K562 (cell line): Measurements from ENCODE around the gene ABCC5. TPM values are rescaled to one million over a fixed set of nuclear protein-coding genes. Genes with fewer than 3 reads are reported as not detected.
A peak's percentile ranks its signal among the peaks of the same experiment; 100 is the strongest.

Experiments
- ARID1B ChIP-seq: fragments of 450-650 bp; IDR thresholded peaks from 2 replicates; pipeline ENCODE4 v1.6.1; 2016; ENCODE audit warnings: antibody characterized with exemption, mild to moderate bottlenecking, inconsistent platforms
- CREM ChIP-seq: IDR thresholded peaks from 2 replicates; pipeline ENCODE4 v1.6.1; 2014; ENCODE audit warnings: antibody characterized with exemption, low read depth
- EHMT2 ChIP-seq: fragments of 450-650 bp; IDR thresholded peaks from 2 replicates; pipeline ENCODE4 v1.6.1; 2018; ENCODE audit warnings: antibody characterized with exemption
- FUS ChIP-seq: fragments of 200-400 bp; formaldehyde crosslinking; optimal IDR thresholded peaks from 2 replicates; pipeline ENCODE3; 2017; ENCODE audit warnings: low read depth, low read length
- HDAC3 ChIP-seq: fragments of 450-650 bp; IDR thresholded peaks from 2 replicates; pipeline ENCODE4 v1.6.1; 2018; ENCODE audit warnings: borderline replicate concordance, mild to moderate bottlenecking, moderate library complexity; ENCODE audit not compliant: partially characterized antibody
- HMBOX1 ChIP-seq: sonication (generic); IDR thresholded peaks from 2 replicates; pipeline ENCODE4 v1.6.1; 2016
- MAFK ChIP-seq: IDR thresholded peaks from 2 replicates; pipeline ENCODE4 v1.6.1; 2011; ENCODE audit warnings: low read length, improper control_type of control experiment
- MLX ChIP-seq, 2 experiments: fragments of 450-650 bp in 1 of 2; sonication (generic) in 1 of 2; formaldehyde crosslinking; conservative IDR thresholded peaks; 2 replicates each; pipeline versions ENCODE4 v1.4.0 to v1.8.1; 2020 to 2022; ENCODE audit warnings: mild to moderate bottlenecking in 1 of 2, missing genetic modification reagents in 1 of 2
- MXI1 ChIP-seq: IDR thresholded peaks from 2 replicates; pipeline ENCODE4 v1.6.1; 2011; ENCODE audit warnings: low read depth, mild to moderate bottlenecking, improper control_type of control experiment, low read length
- NFRKB ChIP-seq: fragments of 450-650 bp; IDR thresholded peaks from 2 replicates; pipeline ENCODE4 v1.6.1; 2016; ENCODE audit warnings: low read depth
- PPARD ChIP-seq: fragments of 250-450 bp; sonication (Bioruptor Pico); IDR thresholded peaks from 2 replicates; pipeline ENCODE4 v1.8.0; 2022; ENCODE audit warnings: inconsistent platforms, mild to moderate bottlenecking, moderate library complexity
- TCF3 ChIP-seq: sonication (generic); formaldehyde crosslinking; IDR thresholded peaks from 2 replicates; pipeline ENCODE4 v1.4.0; 2020; ENCODE audit warnings: mild to moderate bottlenecking, missing genetic modification reagents
- TEAD4 ChIP-seq, 2 experiments: sonication (generic) in 1 of 2; formaldehyde crosslinking in 1 of 2; IDR thresholded peaks; 2 replicates each; pipeline versions ENCODE4 v1.6.1 to v1.8.0; 2012 to 2022; ENCODE audit warnings: borderline replicate concordance in 1 of 2, inconsistent platforms in 1 of 2, low read length in 1 of 2, mild to moderate bottlenecking in 1 of 2, missing genetic modification reagents in 1 of 2
- ZBTB1 ChIP-seq: sonication (generic); formaldehyde crosslinking; IDR thresholded peaks from 2 replicates; pipeline ENCODE4 v1.8.1; 2023; ENCODE audit warnings: missing genetic modification reagents, low read depth, mild to moderate bottlenecking, borderline replicate concordance
- ZNF174 ChIP-seq: fragments of 250-450 bp; sonication (Bioruptor Pico); IDR thresholded peaks from 2 replicates; pipeline ENCODE4 v1.4.0; 2020; ENCODE audit warnings: mild to moderate bottlenecking
- ZNF408 ChIP-seq: fragments of 250-450 bp; sonication (Bioruptor Pico); IDR thresholded peaks from 2 replicates; pipeline ENCODE4 v1.4.0; 2020; ENCODE audit warnings: low read depth, mild to moderate bottlenecking, moderate library complexity
- polyA plus RNA-seq, 8 experiments: library from polyadenylated mRNA; depleted of rRNA in 4 of 8; stranded (reverse) in 5 of 8; unstranded in 3 of 8; fragments of >200 nt; fragmentation: Nextera tagmentation in 2 of 8; fragmentation: Illumina TruSeq in 1 of 8; extraction: Ambion mirVana in 2 of 8; extraction: Trizol in 1 of 8; gene quantifications; 2 replicates each; pipeline versions ENCODE4 v1.2.1 to v1.2.3, GENCODE V29; 2011 to 2014; ENCODE audit warnings: inconsistent platforms in 1 of 8, missing spikeins in 1 of 8
- total RNA-seq, 7 experiments: library from RNA; depleted of rRNA in 6 of 7; stranded (reverse); fragments of >200 nt in 6 of 7; fragmentation: Illumina TruSeq in 2 of 7; extraction: Trizol in 2 of 7; gene quantifications; 2 replicates each; pipeline versions ENCODE4 v1.2.1 to v1.2.3, GENCODE V29; 2011 to 2021; ENCODE audit warnings: low replicate concordance in 1 of 7
- TF ChIP-seq, protein P1 (sequence below), 2 experiments: IDR thresholded peaks in 1 of 2; conservative IDR thresholded peaks in 1 of 2; 2 replicates each; pipeline ENCODE4 v1.6.1; 2016; ENCODE audit warnings: low read depth in 2 of 2, mild to moderate bottlenecking in 1 of 2, missing compliant biosample characterization in 1 of 2, missing genetic modification characterization in 1 of 2, moderate library complexity in 1 of 2
- TF ChIP-seq, protein P2 (sequence below): sonication (generic); formaldehyde crosslinking; IDR thresholded peaks from 2 replicates; pipeline ENCODE4 v1.5.0; 2020; ENCODE audit warnings: missing genetic modification reagents
- TF ChIP-seq, protein P3 (sequence below): IDR thresholded peaks from 3 replicates; pipeline ENCODE4 v1.6.1; 2011; ENCODE audit warnings: borderline replicate concordance, mild to moderate bottlenecking, moderate library complexity; ENCODE audit not compliant: insufficient read length; ENCODE audit errors: extremely low read depth

Gene ABCC5
- total and polyA plus RNA-seq, 9 of the 15 experiments (the other 6 are each of a cell fraction or from before 2014, with no cell fraction given): 22.0 to 53.0 (median 41.9) TPM

DNA sequence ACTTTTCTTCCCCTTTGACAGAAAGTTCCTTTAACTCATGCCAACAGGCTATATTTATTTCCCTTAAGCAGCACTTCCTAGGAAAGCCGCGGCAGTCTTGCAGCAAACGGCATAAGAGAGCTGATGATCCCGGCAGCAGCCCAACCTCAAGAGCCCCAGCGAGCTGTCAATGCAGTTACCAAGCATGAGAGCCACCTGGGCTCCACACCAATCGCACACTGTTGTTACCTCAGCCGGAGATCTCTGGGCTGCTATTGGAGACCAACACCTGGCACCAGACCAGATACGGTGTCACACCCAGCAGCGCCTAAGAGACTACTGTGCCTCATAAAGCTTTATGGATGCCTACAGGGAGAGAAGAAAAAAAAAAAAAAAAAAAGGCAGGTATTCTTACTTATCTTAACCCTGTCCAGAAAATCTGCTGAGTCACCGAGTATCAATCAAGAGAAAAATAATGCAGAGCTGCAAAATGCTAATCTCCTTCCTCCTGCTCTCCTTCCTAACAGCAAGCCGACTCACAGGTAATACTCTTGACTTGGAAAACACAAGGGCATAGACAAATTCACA is 11.7 kb downstream of the ABCC5 start (continued):
- TF ChIP-seq, protein P1, sequence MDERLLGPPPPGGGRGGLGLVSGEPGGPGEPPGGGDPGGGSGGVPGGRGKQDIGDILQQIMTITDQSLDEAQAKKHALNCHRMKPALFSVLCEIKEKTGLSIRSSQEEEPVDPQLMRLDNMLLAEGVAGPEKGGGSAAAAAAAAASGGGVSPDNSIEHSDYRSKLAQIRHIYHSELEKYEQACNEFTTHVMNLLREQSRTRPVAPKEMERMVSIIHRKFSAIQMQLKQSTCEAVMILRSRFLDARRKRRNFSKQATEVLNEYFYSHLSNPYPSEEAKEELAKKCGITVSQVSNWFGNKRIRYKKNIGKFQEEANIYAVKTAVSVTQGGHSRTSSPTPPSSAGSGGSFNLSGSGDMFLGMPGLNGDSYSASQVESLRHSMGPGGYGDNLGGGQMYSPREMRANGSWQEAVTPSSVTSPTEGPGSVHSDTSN (CRISPR knock-in tag; IDR thresholded peaks at IDR 0.05; ENCODE audit: low read depth): no peak
- TF ChIP-seq, protein P1 (tag; conservative IDR thresholded peaks at IDR 0.05; ENCODE audit: low read depth): peak; percentile 69
- TF ChIP-seq PPARD (no peak), FUS (no peak), ZNF174 (no peak), NFRKB (no peak; the same call in 1 of the 2 replicates), ZBTB1 (CRISPR knock-in tag) (no peak), MAFK (peak; percentile 96), ZNF408 (CRISPR knock-in tag) (no peak), ARID1B (peak; percentile 80), TCF3 (CRISPR knock-in tag) (peak; percentile 27; the same call in 1 of the 2 replicates), MXI1 (no peak), TEAD4 (IDR thresholded peaks at IDR 0.05; ENCODE audit: low read length) (0 out of 2 replicates have a peak, but pooled peaks have one; percentile 21), TEAD4 (CRISPR knock-in tag; IDR thresholded peaks at IDR 0.05; ENCODE audit: borderline replicate concordance) (no peak), MLX (CRISPR knock-in tag; conservative IDR thresholded peaks at IDR 0.05) (no peak), HMBOX1 (0 out of 2 replicates have a peak, but pooled peaks have one; percentile 23), HDAC3 (no peak), CREM (0 out of 2 replicates have a peak, but pooled peaks have one; percentile 4), EHMT2 (no peak)
- TF ChIP-seq, protein P2, sequence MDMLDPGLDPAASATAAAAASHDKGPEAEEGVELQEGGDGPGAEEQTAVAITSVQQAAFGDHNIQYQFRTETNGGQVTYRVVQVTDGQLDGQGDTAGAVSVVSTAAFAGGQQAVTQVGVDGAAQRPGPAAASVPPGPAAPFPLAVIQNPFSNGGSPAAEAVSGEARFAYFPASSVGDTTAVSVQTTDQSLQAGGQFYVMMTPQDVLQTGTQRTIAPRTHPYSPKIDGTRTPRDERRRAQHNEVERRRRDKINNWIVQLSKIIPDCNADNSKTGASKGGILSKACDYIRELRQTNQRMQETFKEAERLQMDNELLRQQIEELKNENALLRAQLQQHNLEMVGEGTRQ: no peak
- TF ChIP-seq, protein P3, sequence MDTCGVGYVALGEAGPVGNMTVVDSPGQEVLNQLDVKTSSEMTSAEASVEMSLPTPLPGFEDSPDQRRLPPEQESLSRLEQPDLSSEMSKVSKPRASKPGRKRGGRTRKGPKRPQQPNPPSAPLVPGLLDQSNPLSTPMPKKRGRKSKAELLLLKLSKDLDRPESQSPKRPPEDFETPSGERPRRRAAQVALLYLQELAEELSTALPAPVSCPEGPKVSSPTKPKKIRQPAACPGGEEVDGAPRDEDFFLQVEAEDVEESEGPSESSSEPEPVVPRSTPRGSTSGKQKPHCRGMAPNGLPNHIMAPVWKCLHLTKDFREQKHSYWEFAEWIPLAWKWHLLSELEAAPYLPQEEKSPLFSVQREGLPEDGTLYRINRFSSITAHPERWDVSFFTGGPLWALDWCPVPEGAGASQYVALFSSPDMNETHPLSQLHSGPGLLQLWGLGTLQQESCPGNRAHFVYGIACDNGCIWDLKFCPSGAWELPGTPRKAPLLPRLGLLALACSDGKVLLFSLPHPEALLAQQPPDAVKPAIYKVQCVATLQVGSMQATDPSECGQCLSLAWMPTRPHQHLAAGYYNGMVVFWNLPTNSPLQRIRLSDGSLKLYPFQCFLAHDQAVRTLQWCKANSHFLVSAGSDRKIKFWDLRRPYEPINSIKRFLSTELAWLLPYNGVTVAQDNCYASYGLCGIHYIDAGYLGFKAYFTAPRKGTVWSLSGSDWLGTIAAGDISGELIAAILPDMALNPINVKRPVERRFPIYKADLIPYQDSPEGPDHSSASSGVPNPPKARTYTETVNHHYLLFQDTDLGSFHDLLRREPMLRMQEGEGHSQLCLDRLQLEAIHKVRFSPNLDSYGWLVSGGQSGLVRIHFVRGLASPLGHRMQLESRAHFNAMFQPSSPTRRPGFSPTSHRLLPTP: no peak
